DND-41 (cell line): ENCODE measurements around the gene CNST.

Experiments
- EZH2 ChIP-seq: IDR thresholded peaks from 3 replicates; pipeline ENCODE4 v1.6.1; 2012; ENCODE audit warnings: borderline replicate concordance, low read depth, mild to moderate bottlenecking, moderate library complexity, low read length, inconsistent platforms; ENCODE audit not compliant: severe bottlenecking
- TF ChIP-seq, protein P1 (sequence below): IDR thresholded peaks from 2 replicates; pipeline ENCODE4 v1.5.1; 2012; ENCODE audit warnings: borderline replicate concordance, low read length, moderate library complexity, mild to moderate bottlenecking; ENCODE audit not compliant: poor library complexity, severe bottlenecking; ENCODE audit errors: extremely low read depth

- TF ChIP-seq EZH2 = no peak
- TF ChIP-seq, protein P1, sequence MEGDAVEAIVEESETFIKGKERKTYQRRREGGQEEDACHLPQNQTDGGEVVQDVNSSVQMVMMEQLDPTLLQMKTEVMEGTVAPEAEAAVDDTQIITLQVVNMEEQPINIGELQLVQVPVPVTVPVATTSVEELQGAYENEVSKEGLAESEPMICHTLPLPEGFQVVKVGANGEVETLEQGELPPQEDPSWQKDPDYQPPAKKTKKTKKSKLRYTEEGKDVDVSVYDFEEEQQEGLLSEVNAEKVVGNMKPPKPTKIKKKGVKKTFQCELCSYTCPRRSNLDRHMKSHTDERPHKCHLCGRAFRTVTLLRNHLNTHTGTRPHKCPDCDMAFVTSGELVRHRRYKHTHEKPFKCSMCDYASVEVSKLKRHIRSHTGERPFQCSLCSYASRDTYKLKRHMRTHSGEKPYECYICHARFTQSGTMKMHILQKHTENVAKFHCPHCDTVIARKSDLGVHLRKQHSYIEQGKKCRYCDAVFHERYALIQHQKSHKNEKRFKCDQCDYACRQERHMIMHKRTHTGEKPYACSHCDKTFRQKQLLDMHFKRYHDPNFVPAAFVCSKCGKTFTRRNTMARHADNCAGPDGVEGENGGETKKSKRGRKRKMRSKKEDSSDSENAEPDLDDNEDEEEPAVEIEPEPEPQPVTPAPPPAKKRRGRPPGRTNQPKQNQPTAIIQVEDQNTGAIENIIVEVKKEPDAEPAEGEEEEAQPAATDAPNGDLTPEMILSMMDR = no peak
Measured at GRCh38 chr1:246709196-246709595, 142.9 kb downstream of the CNST start.
